Ishikawa (cell line): ENCODE measurements around the gene FXYD5.
A peak's percentile ranks its signal among the peaks of the same experiment; 100 is the strongest.

Experiments
- CEBPB ChIP-seq: IDR thresholded peaks from 2 replicates; pipeline ENCODE4 v1.6.1; 2012
- CREB1 ChIP-seq: IDR thresholded peaks from 2 replicates; pipeline ENCODE4 v1.6.1; 2012; ENCODE audit warnings: low read depth
- EGR1 ChIP-seq: IDR thresholded peaks from 2 replicates; pipeline ENCODE4 v1.6.1; 2012
- EP300 ChIP-seq: IDR thresholded peaks from 2 replicates; pipeline ENCODE4 v1.6.1; 2012; ENCODE audit warnings: borderline replicate concordance
- FOXM1 ChIP-seq: IDR thresholded peaks from 2 replicates; pipeline ENCODE4 v1.6.1; 2012; ENCODE audit warnings: low read depth, borderline replicate concordance
- MAX ChIP-seq: IDR thresholded peaks from 2 replicates; pipeline ENCODE4 v1.6.1; 2012
- NFIC ChIP-seq: IDR thresholded peaks from 2 replicates; pipeline ENCODE4 v1.6.1; 2012
- RAD21 ChIP-seq: IDR thresholded peaks from 2 replicates; pipeline ENCODE4 v1.6.1; 2012; ENCODE audit warnings: low read depth
- REST ChIP-seq: IDR thresholded peaks from 2 replicates; pipeline ENCODE4 v1.6.1; 2012; ENCODE audit warnings: low read depth, mild to moderate bottlenecking
- TAF1 ChIP-seq: IDR thresholded peaks from 2 replicates; pipeline ENCODE4 v1.6.1; 2012; ENCODE audit warnings: low read depth, mild to moderate bottlenecking
- TCF12 ChIP-seq: IDR thresholded peaks from 2 replicates; pipeline ENCODE4 v1.6.1; 2012; ENCODE audit warnings: low read depth
- TEAD4 ChIP-seq: IDR thresholded peaks from 2 replicates; pipeline ENCODE4 v1.6.1; 2012
- YY1 ChIP-seq: IDR thresholded peaks from 2 replicates; pipeline ENCODE4 v1.6.1; 2012; ENCODE audit warnings: low read depth
- ZBTB7A ChIP-seq: IDR thresholded peaks from 2 replicates; pipeline ENCODE4 v1.6.1; 2012; ENCODE audit warnings: low read depth
- TF ChIP-seq, protein P1 (sequence below): IDR thresholded peaks from 2 replicates; pipeline ENCODE4 v1.6.1; 2012

The FXYD5 gene

GRCh38 chr19:35122687-35123551 is 31.6 kb upstream of the FXYD5 start:
- TF ChIP-seq CEBPB, result 0 out of 2 replicates have a peak, but pooled peaks have one; percentile 34
- no peak for TF ChIP-seq FOXM1

- TF ChIP-seq ZBTB7A (no peak), CEBPB (no peak)
These were observed 31.0 kb upstream of the FXYD5 start for GRCh38 chr19:35123573-35123972.

GRCh38 chr19:35124098-35125060 is 30.2 kb upstream of the FXYD5 start:
- peak; percentile 15; the same call in 1 of the 2 replicates for TF ChIP-seq YY1
- TF ChIP-seq EP300, result no peak
- no peak for TF ChIP-seq RAD21
- no peak for TF ChIP-seq ZBTB7A
- TF ChIP-seq, protein P1, sequence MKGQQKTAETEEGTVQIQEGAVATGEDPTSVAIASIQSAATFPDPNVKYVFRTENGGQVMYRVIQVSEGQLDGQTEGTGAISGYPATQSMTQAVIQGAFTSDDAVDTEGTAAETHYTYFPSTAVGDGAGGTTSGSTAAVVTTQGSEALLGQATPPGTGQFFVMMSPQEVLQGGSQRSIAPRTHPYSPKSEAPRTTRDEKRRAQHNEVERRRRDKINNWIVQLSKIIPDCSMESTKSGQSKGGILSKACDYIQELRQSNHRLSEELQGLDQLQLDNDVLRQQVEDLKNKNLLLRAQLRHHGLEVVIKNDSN, result peak; percentile 75
- 0 out of 2 replicates have a peak, but pooled peaks have one; percentile 42 for TF ChIP-seq NFIC
- TF ChIP-seq FOXM1, result no peak
- peak; percentile 91 for TF ChIP-seq MAX
- TF ChIP-seq TEAD4, result no peak
- no peak for TF ChIP-seq TCF12
- TF ChIP-seq EGR1, result no peak
- no peak for TF ChIP-seq TAF1
- no peak for TF ChIP-seq CEBPB
- TF ChIP-seq REST, result no peak
- no peak for TF ChIP-seq CREB1

DNA sequence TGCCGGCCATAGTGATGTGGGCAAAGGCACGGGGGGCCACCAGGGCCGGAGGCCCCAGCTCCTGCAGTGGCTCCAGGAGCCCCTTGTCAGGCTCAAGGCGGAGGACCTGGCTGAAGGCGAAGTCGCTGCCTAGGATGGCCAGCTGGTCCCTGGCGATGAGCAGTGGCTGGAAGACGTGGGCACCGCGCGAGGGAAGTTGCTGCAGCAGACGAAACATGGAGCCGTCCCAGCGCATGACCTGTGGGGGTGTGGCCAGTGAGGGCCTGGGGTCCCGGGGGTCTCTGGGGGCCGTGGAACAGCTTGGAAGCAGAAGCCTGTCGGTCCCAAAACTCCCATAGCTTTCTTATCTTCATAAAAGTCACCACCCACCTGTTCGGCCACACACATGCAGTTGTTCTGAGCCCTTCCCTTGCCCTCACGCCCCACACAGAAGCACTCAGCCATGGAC is 29.2 kb upstream of the FXYD5 start:
- no peak for TF ChIP-seq ZBTB7A
- TF ChIP-seq FOXM1, result no peak
- TF ChIP-seq CREB1, result no peak
- no peak for TF ChIP-seq NFIC
- TF ChIP-seq EP300, result no peak
- no peak for TF ChIP-seq MAX
- TF ChIP-seq, protein P1, result no peak
- no peak for TF ChIP-seq CEBPB
- no peak for TF ChIP-seq REST
- TF ChIP-seq TEAD4, result no peak
- TF ChIP-seq TCF12, result no peak
- TF ChIP-seq TAF1, result no peak
- TF ChIP-seq EGR1, result no peak
- TF ChIP-seq RAD21, result no peak
- no peak for TF ChIP-seq YY1

GRCh38 chr19:35125749-35126623 is 28.5 kb upstream of the FXYD5 start:
- TF ChIP-seq TAF1 (no peak), CEBPB (no peak), TCF12 (no peak), YY1 (no peak), REST (no peak), ZBTB7A (no peak), NFIC (no peak), TEAD4 (no peak), EP300 (no peak), EGR1 (no peak), MAX (no peak), FOXM1 (no peak), RAD21 (no peak), CREB1 (no peak)
- TF ChIP-seq, protein P1, result no peak
